Measurements from ENCODE around the gene ADRA2A. TPM values are rescaled to one million over a fixed set of nuclear protein-coding genes. Genes with fewer than 3 reads are reported as not detected.

The ADRA2A gene
- total and polyA plus RNA-seq, 2 experiments from 2014 or later, result 1.8 to 1.9 TPM

- Histone ChIP-seq H3K79me2 (no peaks in the 10 kb centered on the region), H3K4me1 (ENCODE audit: insufficient read depth) (no peaks in the 10 kb centered on the region), H3K9me3 (ENCODE audit: low read depth) (no peaks in the 10 kb centered on the region), H3K9me2 (replicated peaks; ENCODE audit: insufficient read depth) (no peaks in the 10 kb centered on the region), H4K20me1 (ENCODE audit: insufficient read depth, poor library complexity, severe bottlenecking) (no peaks in the 10 kb centered on the region), H3K4me3 (no peak overlapping the region), H3K36me3 (replicated peaks; ENCODE audit: insufficient read depth, low read depth) (no peaks in the 10 kb centered on the region), H3K27me3 (no peaks in the 10 kb centered on the region), H3K4me2 (no peak overlapping the region), H3K27ac (no peak overlapping the region), H2AFZ (no peak overlapping the region)
- TF ChIP-seq EZH2phosphoT487 (IDR thresholded peaks at IDR 0.05; ENCODE audit: low read depth, severe bottlenecking, unreplicated experiment) (no peak), EZH2 (IDR thresholded peaks at IDR 0.05; ENCODE audit: borderline replicate concordance) (no peak)
- TF ChIP-seq, protein P1, sequence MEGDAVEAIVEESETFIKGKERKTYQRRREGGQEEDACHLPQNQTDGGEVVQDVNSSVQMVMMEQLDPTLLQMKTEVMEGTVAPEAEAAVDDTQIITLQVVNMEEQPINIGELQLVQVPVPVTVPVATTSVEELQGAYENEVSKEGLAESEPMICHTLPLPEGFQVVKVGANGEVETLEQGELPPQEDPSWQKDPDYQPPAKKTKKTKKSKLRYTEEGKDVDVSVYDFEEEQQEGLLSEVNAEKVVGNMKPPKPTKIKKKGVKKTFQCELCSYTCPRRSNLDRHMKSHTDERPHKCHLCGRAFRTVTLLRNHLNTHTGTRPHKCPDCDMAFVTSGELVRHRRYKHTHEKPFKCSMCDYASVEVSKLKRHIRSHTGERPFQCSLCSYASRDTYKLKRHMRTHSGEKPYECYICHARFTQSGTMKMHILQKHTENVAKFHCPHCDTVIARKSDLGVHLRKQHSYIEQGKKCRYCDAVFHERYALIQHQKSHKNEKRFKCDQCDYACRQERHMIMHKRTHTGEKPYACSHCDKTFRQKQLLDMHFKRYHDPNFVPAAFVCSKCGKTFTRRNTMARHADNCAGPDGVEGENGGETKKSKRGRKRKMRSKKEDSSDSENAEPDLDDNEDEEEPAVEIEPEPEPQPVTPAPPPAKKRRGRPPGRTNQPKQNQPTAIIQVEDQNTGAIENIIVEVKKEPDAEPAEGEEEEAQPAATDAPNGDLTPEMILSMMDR (IDR thresholded peaks at IDR 0.05; ENCODE audit: poor library complexity), result no peak
- no peak for DNase-seq (ENCODE audit: low spot score)
- 94% methylated on average over 8 of the region's 8 CpGs for WGBS (ENCODE audit: low lambda C conversion rate, missing lambda C conversion rate)
Observed at GRCh38 chr10:111113238-111113960, 36.6 kb downstream of the ADRA2A start.

- WGBS (ENCODE audit: low lambda C conversion rate, missing lambda C conversion rate), result 85% methylated on average over 12 of the region's 12 CpGs
- Histone ChIP-seq H3K27me3 (no peaks in the 10 kb centered on the region), H2AFZ (no peak overlapping the region), H3K27ac (no peak overlapping the region), H3K4me3 (no peak overlapping the region), H3K4me1 (ENCODE audit: insufficient read depth) (no peaks in the 10 kb centered on the region), H3K79me2 (no peaks in the 10 kb centered on the region), H3K9me2 (replicated peaks; ENCODE audit: insufficient read depth) (no peaks in the 10 kb centered on the region), H4K20me1 (ENCODE audit: insufficient read depth, poor library complexity, severe bottlenecking) (no peaks in the 10 kb centered on the region), H3K36me3 (replicated peaks; ENCODE audit: insufficient read depth, low read depth) (no peaks in the 10 kb centered on the region), H3K4me2 (no peak overlapping the region), H3K9me3 (ENCODE audit: low read depth) (no peaks in the 10 kb centered on the region)
- TF ChIP-seq EZH2phosphoT487 (IDR thresholded peaks at IDR 0.05; ENCODE audit: low read depth, severe bottlenecking, unreplicated experiment), result no peak
- TF ChIP-seq, protein P1 (IDR thresholded peaks at IDR 0.05; ENCODE audit: poor library complexity), result no peak
- no peak for TF ChIP-seq EZH2 (IDR thresholded peaks at IDR 0.05; ENCODE audit: borderline replicate concordance)
- DNase-seq (ENCODE audit: low spot score), result no peak
Observed at GRCh38 chr10:111113961-111114757, 37.3 kb downstream of the ADRA2A start.

GRCh38 chr10:111114758-111115500, 38.1 kb downstream of the ADRA2A start:
- Histone ChIP-seq H3K4me1 (ENCODE audit: insufficient read depth) (no peaks in the 10 kb centered on the region), H3K9me2 (replicated peaks; ENCODE audit: insufficient read depth) (no peaks in the 10 kb centered on the region), H3K4me2 (no peak overlapping the region), H3K4me3 (no peak overlapping the region), H3K9me3 (ENCODE audit: low read depth) (no peaks in the 10 kb centered on the region), H3K27me3 (no peaks in the 10 kb centered on the region), H3K36me3 (replicated peaks; ENCODE audit: insufficient read depth, low read depth) (no peaks in the 10 kb centered on the region), H3K79me2 (no peaks in the 10 kb centered on the region), H3K27ac (no peak overlapping the region), H2AFZ (no peak overlapping the region), H4K20me1 (ENCODE audit: insufficient read depth, poor library complexity, severe bottlenecking) (no peaks in the 10 kb centered on the region)
- 93% methylated on average over 12 of the region's 12 CpGs for WGBS (ENCODE audit: low lambda C conversion rate, missing lambda C conversion rate)
- DNase-seq (ENCODE audit: low spot score), result no peak
- TF ChIP-seq, protein P1 (IDR thresholded peaks at IDR 0.05; ENCODE audit: poor library complexity), result no peak
- TF ChIP-seq EZH2phosphoT487 (IDR thresholded peaks at IDR 0.05; ENCODE audit: low read depth, severe bottlenecking, unreplicated experiment) (no peak), EZH2 (IDR thresholded peaks at IDR 0.05; ENCODE audit: borderline replicate concordance) (no peak)
